ENCODE data around the gene FFAR3.

Gene FFAR3

GRCh38 chr19:35322014-35322413 is 36.2 kb upstream of the FFAR3 start:
- no peaks in the 10 kb centered on the region for H3K36me3 Mint-ChIP-seq (ENCODE audit: low read depth)
- peaks cover 5% of the 10 kb centered on the region for H3K4me1 Mint-ChIP-seq
- H3K4me3 Mint-ChIP-seq: no peak overlapping the region
- H3K27ac Mint-ChIP-seq: no peak overlapping the region
- no peak for TF ChIP-seq CTCF (IDR thresholded peaks at IDR 0.05; ENCODE audit: unreplicated experiment in 3 of 3)
- no peaks in the 10 kb centered on the region for H3K27me3 Mint-ChIP-seq (ENCODE audit: low read depth)
- H3K9me3 Mint-ChIP-seq: no peaks in the 10 kb centered on the region

GRCh38 chr19:35327642-35328041 is 30.6 kb upstream of the FFAR3 start:
- no peaks in the 10 kb centered on the region for H3K4me1 Mint-ChIP-seq
- peaks cover 8% of the 10 kb centered on the region for H3K27me3 Mint-ChIP-seq (ENCODE audit: low read depth)
- no peaks in the 10 kb centered on the region for H3K36me3 Mint-ChIP-seq (ENCODE audit: low read depth)
- peak in 1 of 3 experiments; percentile 24 for TF ChIP-seq CTCF (IDR thresholded peaks at IDR 0.05; ENCODE audit: unreplicated experiment in 3 of 3)
- H3K27ac Mint-ChIP-seq: no peak overlapping the region
- H3K4me3 Mint-ChIP-seq: no peak overlapping the region
- H3K9me3 Mint-ChIP-seq: no peaks in the 10 kb centered on the region

- Mint-ChIP-seq H3K9me3 (no peaks in the 10 kb centered on the region), H3K4me3 (no peak within 1 kb of the TSS), H3K4me1 (no peaks in the 10 kb centered on the region), H3K27me3 (ENCODE audit: low read depth) (peaks cover 8% of the 10 kb centered on the region), H3K36me3 (ENCODE audit: low read depth) (no peaks in the 10 kb centered on the region), H3K27ac (no peak within 1 kb of the TSS)
- TF ChIP-seq CTCF (IDR thresholded peaks at IDR 0.05; ENCODE audit: unreplicated experiment in 3 of 3): no peak
These were observed 29.4 kb upstream of the FFAR3 start, which contains the start of gene CD22 for GRCh38 chr19:35328851-35329285. Gene CD22 (plus strand): TSS chr19:35329187. CDS start chr19:35332041, 2,854 bp downstream.

GRCh38 chr19:35329323-35329722 is 28.9 kb upstream of the FFAR3 start:
- Mint-ChIP-seq H3K4me1 (no peaks in the 10 kb centered on the region), H3K4me3 (no peak overlapping the region), H3K9me3 (no peaks in the 10 kb centered on the region), H3K27ac (no peak overlapping the region), H3K27me3 (ENCODE audit: low read depth) (peaks cover 8% of the 10 kb centered on the region), H3K36me3 (ENCODE audit: low read depth) (no peaks in the 10 kb centered on the region)
- TF ChIP-seq CTCF (IDR thresholded peaks at IDR 0.05; ENCODE audit: unreplicated experiment in 3 of 3): no peak

- Mint-ChIP-seq H3K9me3 (no peaks in the 10 kb centered on the region), H3K36me3 (ENCODE audit: low read depth) (no peaks in the 10 kb centered on the region), H3K4me1 (no peaks in the 10 kb centered on the region), H3K27ac (no peak overlapping the region), H3K4me3 (no peak overlapping the region), H3K27me3 (ENCODE audit: low read depth) (peaks cover 14% of the 10 kb centered on the region)
- no peak for TF ChIP-seq CTCF (IDR thresholded peaks at IDR 0.05; ENCODE audit: unreplicated experiment in 3 of 3)
These were observed 27.8 kb upstream of the FFAR3 start for GRCh38 chr19:35330475-35330874.

- H3K27ac Mint-ChIP-seq: no peak overlapping the region
- TF ChIP-seq CTCF (IDR thresholded peaks at IDR 0.05; ENCODE audit: unreplicated experiment in 3 of 3): no peak
- H3K36me3 Mint-ChIP-seq (ENCODE audit: low read depth): no peaks in the 10 kb centered on the region
- no peaks in the 10 kb centered on the region for H3K9me3 Mint-ChIP-seq
- no peaks in the 10 kb centered on the region for H3K4me1 Mint-ChIP-seq
- H3K4me3 Mint-ChIP-seq: no peak overlapping the region
- peaks cover 18% of the 10 kb centered on the region for H3K27me3 Mint-ChIP-seq (ENCODE audit: low read depth)
These were observed 26.6 kb upstream of the FFAR3 start for GRCh38 chr19:35331551-35332214.
